ENCODE measurements around the gene ELP6.
A peak's percentile ranks its signal among the peaks of the same experiment; 100 is the strongest.
"Not testable (repeated sequence)": the region's sequence is repeated elsewhere in the genome, so short reads cannot be mapped to it uniquely, and the experiment has no call there.

ELP6 gene

DNA sequence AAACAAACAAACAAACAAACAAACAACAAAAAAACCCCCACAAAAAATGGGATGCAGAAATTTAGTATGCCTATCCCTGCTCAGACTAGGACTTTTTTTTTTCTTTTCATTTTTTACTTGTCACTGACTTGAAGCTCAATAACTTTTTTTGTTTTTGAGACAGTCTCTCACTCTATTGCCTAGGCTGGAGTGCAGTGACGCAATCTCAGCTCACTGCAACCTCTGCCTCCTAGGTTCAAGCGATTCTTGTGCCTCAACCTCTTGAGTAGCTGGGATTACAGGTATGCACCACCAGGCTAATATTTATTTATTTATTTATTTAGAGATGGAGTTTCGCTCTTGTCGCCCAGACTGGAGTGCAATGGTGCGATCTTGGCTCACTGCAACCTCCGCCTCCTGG is 8.2 kb downstream of the ELP6 start:
- DNase-seq: not testable (repeated sequence)

DNA sequence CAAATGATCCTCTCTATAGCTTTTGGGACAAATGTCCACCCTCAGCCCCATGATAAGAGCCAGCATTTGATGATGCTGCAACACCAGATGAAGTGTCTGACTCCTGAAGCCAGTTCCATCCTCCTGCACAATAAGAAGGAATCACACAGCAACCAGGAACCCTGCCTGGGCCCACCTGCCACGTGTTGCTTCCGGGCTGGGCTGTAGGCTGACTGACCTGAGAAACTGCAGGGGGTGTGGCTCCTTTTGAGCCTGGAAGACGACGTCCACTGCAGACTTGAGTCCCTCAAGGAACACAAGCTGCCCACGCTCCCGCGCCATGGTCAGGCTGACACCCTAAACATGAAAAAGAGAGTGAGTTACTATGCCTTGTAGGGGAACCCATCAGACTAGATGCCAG is 9.4 kb downstream of the ELP6 start:
- DNase-seq: no peak

DNA sequence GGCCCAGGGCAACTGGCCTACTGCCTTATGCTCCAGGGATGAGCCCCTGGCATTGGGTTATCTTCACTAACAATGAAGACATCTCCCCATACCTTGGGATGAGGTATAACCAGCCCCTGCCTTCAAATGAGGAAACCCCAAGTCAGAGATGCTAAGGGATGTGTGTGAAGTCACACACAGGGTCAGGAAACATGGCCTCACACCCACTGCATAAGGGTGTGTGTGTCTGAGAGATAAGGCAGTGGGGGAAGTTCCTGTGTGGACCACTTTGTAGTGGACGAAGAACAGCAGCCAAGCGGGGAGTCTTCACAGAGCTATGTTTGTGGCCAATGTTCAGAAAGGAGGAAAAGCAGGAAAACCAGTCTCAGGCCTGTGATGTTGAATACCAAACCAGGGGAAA is 10.5 kb downstream of the ELP6 start:
- DNase-seq: no peak

DNA sequence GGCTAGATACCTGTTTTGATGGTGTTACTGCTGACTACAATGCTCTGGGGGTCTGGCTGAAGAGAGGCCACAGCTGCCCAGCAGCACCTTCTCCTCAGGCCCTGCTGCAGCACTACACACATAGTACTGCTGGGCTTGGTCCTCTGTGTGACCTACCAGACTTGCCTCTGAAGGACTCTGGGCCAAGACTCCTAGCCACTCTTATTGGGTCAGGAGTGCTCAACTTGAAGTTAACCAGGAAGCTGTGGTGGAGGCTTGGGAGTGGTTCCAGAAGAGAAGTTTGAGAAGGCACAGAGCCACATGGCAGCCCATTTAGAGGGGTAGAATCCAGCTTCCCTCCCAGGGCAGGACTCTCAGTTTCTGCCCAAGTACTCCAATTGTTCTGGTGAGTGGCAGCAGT is 16.6 kb downstream of the ELP6 start:
- no peak for DNase-seq

DNA sequence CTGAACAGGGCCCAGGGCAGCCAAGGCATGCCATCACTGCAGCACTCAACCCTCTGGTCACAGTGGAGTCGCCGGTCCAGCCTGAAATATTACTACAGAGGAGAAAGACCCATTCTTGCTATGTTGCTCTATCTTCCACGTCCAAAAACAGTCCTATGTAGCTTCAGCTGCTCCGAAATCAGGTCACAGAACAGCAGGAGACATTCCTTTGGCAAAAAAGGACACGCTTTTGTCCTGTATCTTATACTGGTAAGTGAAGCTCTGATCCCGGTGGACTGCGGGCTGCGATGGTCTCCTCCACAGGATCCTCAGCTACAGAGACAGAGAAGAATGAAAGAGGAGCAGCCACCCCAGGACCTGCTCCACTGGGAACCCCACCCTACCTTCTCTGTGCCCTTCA is 17.6 kb downstream of the ELP6 start:
- DNase-seq: no peak

DNA sequence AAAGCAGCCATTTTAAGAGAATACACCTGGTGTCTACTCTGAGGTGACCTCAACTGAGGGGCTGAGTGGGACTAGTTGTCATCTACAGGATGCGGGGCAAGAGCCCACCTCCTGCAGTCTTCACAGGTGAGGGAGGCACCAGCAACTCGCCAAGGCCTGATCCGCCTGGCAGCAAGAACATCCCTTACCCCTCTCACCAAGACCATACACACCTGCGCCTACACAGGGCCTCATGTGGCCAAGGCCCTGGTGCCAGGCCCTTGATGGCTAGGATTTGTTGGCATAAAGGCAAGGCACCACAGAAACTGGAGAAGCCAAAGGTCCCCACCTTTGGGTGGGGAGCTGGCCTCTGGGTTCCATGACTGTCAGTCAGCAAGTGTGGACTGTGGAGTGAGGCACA is 18.4 kb downstream of the ELP6 start:
- no peak for DNase-seq

DNA sequence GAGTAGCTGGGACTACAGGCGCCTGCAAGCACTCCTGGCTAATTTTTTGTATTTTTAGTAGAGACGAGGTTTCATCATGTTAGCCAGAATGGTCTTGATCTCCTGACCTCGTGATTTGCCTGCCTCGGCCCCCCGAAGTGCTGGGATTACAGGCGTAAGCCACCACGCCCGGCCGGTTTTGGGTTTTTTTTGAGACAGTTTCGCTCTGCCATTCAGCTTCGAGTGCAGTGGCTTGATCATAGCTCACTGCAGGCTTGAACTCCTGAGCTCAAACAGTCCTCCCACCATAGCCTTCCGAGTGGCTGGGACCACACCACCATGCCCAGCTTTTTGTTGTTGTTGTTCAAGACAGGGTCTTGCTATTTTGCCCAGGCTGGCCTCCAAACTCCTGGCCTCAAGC is 21.7 kb downstream of the ELP6 start:
- DNase-seq: no peak

DNA sequence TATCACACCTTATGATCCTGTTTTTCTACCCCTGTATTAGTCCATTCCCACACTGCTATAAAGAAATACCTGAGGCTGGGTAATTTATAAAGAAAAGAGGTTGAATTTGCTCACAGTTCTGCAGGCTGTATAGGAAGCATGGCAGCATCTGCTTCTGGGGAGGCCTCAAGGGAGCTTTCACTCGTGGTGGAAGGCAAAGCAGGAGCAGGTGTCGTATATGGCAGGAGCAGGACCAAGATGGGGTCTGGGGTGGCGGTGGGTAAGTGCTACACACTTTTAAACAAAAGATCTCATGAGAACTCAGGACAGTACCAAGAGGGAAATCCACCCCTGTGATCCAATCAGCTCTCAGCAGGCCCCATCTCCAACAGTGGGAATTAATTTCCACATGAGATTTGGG is 22.3 kb downstream of the ELP6 start:
- DNase-seq: no peak

DNA sequence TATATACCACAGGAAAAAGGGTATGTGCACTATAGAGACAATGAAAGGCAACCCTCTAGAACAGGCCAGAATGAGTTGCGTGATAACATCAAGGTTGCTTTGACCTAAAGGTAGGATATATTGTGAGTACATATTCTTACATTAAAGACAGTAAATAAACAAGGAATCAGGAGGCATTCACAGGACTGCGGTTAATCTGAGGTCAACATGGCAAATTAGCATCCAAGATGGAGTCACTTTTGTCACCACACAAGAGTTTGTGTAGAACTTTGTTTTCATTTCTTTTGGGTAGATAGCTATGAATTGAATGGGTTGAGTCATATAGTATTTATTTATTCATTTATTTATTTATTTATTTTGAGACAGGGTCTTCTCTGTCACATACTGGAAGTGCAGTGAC is 26.2 kb downstream of the ELP6 start:
- DNase-seq: no peak

DNA sequence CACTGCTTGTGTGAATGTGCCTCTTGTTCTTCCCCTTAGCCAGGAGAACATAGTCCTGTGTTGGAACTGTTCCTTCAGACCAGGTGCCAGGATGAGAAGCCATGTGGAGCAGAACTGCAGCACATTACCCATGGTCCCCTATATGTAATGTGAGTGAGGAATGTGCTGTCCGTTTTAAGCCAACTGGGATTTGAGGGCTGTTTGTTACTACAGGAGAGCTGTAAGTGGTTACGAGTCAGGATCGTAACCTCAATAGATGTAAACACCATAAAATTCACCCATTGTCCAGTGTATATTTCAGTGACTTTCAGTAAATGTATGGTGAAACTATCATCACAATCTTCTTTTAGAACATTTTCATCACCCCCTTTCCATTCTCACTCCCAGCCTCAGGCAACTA is 27.7 kb downstream of the ELP6 start:
- DNase-seq: no peak

DNA sequence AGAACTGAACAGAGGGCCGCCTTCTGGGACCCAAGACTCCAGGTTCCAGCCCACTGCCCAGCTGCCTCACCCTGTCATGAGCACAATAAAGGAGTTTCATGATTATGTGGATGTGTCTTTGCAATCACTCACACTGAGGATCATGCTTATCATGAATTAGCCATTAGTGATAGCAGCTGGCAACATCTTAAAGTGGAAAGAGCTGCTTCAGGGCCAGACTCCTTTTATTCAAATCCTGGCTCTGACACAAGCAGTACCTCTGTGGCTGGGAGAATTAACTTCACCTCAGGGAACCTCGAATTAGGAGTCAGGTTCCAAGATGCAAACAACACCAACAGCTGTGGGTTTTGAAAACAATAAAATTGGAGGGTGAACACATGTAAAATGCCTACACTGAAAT is 31.1 kb downstream of the ELP6 start:
- peak; percentile 23 for DNase-seq

DNA sequence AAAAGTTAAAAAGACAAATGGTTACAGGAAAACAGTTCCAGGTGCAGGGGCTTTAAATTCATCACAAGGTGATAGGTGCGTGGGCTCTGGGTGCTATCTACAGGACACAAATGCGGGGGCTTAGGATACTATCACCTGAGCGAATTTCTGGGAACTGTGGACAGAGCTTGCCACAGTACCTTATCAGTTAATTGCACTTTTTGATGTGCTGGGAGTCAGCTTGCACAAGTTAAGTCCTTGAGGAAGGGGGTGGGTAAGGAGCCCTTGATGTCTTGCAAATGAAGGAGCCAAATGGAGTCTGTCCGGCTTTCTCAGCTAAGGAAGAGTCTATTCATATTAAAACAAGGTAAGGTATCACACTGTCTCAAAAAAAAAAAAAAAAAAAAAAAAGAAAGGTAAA is 31.7 kb downstream of the ELP6 start:
- DNase-seq: not testable (repeated sequence)

DNA sequence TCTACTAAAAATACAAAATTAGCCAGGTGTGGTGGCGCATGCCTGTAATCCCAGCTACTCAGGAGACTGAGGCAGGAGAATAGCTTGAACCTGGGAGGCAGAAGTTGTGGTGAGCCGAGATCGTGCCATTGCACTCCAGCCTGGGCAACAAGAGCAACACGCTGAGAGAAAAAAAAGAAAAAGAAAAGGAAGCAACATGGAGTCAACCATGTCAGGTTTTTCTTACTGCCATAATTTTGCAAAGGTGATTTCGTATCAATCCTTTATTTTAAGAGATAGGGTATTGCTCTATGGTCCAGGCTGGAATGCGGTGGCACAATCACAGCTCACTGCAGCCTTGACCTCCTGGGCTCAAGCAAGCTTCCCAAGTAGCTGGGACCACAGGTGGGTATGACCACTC is 33.2 kb downstream of the ELP6 start:
- not testable (repeated sequence) for DNase-seq

DNA sequence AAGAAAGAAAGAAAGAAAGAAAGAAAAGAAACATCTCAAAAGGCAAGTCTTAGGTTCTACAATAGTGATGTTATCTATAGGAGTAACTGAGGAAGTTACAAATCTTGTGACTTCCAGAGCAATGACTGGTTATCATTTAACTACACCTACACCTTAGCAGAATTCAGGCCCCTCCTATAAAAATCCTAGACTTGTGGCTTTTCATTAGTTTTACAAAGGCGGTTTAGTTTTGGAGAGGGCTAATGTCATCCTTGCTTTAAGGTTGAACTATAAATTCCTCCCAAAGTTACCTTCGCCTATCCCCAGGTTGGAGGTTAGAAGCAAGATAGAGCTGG is 33.7 kb downstream of the ELP6 start:
- no peak for DNase-seq

DNA sequence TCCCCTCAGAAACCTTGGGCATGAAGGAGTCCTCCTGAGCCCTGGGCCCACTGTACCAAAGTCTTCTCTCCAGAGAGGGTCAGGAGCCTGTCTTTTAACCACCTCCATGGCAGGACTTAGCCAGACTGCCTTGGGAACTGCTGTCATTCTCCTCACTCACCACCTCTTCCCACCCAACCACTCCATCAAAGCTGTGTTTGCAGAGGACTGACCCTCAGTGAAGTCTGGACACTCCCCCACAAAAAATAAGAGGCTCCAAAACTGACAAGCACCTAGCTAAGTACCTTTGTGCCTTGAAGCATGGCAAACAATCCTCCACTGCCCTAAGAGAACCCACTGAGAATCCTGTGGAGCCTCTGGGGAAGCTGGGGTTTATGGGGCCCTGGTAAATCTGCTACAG is 35.5 kb downstream of the ELP6 start:
- no peak for DNase-seq

DNA sequence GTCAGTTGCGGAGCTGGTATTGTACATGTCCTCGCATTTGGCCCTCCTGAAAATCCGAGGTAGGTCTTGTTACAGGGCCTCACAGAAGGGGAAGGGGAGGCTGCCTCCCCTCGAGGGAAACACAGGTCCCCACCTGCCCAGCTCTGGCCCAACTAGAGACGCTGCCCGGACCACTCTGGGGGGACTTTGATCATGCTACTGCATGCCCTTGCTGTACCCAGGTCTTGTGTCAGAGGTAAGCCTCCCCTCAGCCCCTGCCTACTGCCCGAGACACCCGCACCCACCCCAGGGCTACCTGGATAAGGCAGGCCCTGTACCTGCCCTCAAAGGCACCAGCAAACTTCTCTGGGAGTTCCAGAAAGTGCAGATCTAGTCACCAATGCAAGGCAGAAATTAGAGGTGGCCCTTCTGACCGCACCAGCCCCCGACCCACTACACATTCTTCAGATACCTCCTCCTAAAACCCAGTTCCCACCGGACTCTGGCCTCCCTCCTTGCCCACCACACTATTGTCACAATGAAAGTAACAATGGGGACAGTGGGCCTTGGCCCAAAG is 36.8 kb downstream of the ELP6 start:
- no peak for DNase-seq

DNA sequence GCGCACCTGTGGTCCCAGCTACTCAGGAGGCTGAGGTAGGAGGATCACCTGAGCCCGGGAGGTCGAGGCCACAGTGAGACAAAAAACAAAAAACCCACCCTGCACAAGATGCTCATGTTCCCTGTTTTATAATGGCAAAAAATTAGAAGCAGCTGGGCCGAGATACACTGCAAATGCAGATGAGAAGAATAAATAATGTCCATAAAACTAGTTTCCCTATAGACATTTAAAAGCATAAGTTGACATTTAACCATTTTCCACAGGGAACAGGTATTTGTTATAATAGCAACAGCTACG is 37.2 kb downstream of the ELP6 start:
- no peak for DNase-seq

DNA sequence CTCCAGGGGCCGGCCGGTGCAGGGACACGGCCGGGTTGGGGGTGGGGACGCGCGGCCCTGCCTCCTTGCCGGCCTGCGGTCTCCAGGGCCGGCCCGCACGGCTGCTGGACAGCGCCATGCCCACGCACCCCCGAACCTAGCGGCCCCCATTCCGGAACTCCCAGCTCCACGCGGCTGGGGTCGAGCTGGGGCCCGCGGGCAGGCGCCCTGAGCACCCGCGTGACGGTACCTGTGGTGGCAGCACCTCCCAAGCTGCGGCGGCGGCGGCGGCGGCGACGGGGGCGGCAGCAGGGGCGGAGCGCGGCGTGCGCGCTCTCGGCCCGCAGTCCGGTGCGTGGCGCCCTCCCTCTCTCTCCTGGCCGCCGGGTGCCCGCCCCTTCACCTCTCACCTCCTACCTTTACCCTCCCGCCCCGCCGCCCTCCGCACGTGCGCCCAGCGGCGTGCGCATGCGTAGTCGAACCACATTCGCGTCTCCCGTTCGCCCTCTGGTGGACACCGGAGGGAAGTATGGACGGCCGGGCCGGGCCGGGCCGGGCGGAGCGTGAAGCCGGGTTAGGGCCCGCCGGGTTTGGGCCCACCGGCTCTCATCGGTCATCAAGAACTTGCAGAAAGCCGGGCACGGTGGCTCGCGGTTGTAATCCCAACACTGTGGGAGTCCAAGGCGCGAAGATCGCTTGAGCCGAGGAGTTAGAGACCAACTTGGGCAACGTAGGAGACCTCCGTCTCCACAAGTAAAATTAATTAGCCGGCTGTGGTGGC is 37.8 kb downstream of the ELP6 start, which contains the start of gene SCAP:
SCAP (minus strand) TSS at position 372 of the 760 bp plus-strand sequence. CDS start 32,948 bp downstream, outside the sequence.
- peak; percentile 54 for DNase-seq

DNA sequence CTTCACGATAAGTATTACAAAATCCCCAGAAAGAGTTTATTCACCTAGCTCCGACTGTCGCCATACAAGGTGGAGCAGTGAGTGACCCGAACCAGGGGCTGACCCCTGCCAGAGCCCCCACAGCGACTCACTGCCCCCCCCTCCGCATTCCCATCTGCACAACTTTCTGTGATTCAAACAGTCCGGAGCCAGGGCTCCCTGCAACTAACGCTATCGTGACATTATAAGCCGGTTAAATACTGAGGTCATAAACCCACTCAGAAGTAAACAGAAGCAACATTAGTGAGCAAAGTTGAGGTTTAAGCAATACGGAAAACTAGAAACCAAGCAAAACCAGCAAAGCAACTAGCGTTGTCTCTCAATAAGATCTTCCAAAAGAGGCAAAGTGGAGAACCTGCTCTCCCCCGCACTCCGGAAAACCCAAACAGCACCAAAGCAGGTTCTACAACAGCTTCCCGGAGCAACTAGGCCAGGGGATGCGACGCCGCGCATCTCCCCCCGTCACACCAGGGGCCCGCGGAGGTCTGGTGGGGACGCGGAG is 38.4 kb downstream of the ELP6 start:
- DNase-seq: no peak

DNA sequence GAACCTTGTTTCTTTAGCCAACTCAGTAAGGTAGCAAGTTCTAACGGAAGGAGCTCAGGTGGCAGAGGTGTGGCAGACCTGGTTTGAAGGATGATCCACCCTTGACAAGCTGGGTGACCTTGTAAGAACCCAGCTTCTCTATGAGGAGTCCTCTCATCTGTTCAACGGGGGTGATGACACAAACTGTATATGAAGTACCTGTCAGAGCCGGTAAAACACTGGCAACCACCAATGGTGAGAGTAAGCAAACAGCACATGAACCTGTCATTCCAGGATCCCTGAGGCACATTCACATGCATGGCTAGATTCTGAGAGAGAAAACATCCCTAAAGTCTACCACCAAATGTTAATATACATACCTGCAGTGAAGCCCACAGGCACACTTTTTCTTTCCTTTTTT is 40.1 kb downstream of the ELP6 start:
- DNase-seq: no peak

DNA sequence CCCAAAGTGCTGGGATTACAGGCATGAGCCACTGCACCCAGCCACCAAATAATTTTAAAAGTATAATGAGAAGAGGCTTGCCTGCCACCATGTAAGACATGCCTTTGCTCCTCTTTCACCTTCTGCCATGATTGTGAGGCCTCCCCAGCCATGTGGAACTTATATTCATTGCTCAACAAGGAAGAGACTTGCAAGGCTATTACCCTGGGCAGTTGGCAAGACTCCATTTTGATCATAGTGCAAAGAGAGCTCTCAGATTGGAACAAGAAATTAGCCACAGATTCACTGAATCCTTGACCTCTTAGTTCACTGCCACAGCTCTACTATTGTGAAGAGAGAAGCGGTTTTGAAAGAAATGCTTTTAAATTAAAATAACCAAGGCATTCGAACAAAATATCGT is 43.9 kb downstream of the ELP6 start:
- no peak for DNase-seq

DNA sequence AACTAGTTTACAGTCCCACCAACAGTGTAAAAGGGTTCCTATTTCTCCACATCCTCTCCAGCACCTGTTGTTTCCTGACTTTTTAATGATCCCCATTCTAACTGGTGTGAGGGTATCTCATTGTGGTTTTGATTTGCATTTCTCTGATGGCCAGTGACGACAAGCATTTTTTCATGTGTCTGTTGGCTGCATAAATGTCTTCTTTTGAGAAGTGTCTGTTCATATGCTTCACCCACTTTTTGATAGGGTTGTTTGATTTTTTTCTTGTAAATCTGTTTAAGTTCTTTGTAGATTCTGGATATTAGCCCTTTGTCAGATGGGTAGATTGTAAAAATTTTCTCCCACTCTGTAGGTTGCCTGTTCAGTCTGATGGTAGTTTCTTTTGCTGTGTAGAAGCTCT is 45.2 kb downstream of the ELP6 start:
- DNase-seq: not testable (repeated sequence)

DNA sequence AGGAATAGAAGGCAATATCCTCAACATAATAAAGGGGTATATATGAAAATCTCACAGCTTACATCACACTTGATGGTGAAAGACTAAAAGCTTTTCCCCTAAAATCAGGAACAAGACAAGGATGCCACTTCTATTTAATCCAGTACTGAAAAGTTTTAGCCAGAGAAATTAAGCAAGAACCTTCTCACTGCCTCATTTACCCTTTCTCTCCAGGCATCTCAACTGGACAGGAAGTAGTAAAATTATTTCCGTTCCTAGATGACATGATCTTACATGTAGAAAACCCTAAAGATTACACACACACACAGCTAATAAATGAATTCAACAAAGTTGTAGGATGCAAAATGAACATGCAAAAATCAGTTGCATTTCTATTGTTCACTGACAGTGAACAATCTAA is 48.9 kb downstream of the ELP6 start:
- DNase-seq: no peak

DNA sequence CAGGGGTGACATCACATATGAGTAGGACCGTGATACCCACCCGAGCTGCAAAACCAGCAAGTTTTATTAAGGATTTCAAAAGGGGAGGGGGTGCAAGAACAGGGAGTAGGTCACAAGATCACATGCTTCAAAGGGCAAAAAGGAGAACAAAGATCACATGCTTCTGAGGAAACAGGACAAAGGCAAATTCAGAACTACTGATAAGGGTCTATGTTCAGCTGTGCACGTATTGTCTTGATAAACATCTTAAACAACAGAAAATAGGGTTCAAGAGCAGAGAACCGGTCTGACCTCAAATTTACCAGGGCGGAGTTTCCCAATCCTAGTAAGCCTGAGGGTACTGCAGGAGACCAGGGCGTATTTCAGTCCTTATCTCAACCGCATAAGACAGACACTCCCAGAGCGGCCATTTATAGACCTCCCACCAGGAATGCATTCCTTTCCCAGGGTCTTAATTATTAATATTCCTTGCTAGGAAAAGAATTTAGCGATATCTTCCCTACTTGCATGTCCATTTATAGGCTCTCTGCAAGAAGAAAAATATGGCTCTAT is 53.9 kb downstream of the ELP6 start:
- not testable (repeated sequence) for DNase-seq

DNA sequence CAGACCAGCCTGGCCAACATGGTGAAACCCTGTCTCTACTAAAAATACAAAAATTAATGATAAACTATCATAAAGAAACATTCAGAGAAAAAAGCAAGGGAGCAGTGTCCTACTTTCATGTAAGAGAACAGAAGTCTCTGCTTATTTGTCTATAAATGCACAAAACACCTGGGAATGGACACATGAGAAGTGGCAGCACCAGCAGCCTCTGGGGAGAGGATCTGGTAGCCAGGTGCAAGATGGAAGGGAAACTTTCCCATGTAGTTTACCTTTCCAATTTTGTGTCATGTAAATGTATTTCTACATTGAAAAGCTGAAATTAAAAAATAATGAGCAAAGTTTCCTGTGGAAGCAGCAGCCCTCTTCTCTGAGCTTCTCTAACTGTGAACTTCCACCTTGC is 56.5 kb downstream of the ELP6 start:
- no peak for DNase-seq
